ENCODE results near the gene NCBP3. TPM values are rescaled to one million over a fixed set of nuclear protein-coding genes. Genes with fewer than 3 reads are reported as not detected.

NCBP3 gene
- total and polyA plus RNA-seq, 2 donors from 2014 or later = 14.5 to 41.5 TPM

DNA sequence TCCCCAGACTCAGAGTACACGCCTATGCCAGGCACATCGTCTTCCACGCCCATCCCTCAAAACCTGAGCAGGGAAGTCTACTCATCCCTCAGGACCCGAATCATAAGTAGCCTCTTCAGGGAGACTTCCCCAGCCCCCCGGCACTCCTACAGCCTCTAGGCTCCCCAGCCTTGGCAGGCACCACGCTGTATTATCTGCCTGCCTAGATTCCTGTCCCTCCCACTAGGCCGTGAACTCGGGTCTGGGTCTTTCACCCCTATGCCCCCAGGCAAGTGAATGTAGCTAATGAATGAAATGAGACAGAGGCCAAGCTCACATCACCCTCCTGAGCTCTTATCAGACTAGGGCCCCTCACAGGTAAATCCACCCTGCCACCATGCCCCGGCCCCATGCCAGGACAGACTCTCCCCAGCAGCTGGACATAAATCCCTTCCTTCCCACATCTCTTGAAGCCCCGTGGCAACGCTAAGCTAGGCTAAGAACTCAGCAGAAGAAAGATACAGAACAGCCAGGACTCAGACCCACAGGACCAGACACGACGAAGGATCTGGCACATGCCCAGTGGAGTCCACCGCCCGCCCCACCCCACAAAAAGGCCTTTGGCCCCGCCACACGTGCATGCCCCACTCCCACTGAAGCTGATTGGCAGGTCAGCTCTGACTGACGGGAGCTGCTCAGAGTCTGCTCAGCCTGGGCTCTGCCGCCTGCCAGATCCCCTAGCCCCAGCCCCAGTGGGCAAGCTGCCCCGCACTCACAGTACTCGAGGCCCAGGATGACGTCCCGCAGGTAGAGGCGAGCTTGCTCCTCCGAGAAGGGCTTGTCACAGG lies 33.8 kb upstream of the NCBP3 start:
- no peak for FAIRE-seq
- TF ChIP-seq, protein P1, sequence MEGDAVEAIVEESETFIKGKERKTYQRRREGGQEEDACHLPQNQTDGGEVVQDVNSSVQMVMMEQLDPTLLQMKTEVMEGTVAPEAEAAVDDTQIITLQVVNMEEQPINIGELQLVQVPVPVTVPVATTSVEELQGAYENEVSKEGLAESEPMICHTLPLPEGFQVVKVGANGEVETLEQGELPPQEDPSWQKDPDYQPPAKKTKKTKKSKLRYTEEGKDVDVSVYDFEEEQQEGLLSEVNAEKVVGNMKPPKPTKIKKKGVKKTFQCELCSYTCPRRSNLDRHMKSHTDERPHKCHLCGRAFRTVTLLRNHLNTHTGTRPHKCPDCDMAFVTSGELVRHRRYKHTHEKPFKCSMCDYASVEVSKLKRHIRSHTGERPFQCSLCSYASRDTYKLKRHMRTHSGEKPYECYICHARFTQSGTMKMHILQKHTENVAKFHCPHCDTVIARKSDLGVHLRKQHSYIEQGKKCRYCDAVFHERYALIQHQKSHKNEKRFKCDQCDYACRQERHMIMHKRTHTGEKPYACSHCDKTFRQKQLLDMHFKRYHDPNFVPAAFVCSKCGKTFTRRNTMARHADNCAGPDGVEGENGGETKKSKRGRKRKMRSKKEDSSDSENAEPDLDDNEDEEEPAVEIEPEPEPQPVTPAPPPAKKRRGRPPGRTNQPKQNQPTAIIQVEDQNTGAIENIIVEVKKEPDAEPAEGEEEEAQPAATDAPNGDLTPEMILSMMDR (IDR thresholded peaks at IDR 0.05; ENCODE audit: borderline replicate concordance, extremely low read depth, insufficient read depth) = no peak
- Histone ChIP-seq H3K4me1 (ENCODE audit: control insufficient read depth in 2 of 3, insufficient read depth in 2 of 3, low read depth in 1 of 3, low read length in 3 of 3) (no peaks in the 10 kb centered on the region), H3K27me3 (ENCODE audit: control insufficient read depth, insufficient read depth, low read length) (no peaks in the 10 kb centered on the region), H3K9ac (ENCODE audit: low read length in 3 of 3) (no peak overlapping the region), H3K4me3 (ENCODE audit: low read length in 3 of 3) (no peak overlapping the region), H3K9me3 (ENCODE audit: control insufficient read depth in 2 of 3, insufficient read depth in 1 of 3, low read length in 3 of 3) (no peaks in the 10 kb centered on the region), H3K36me3 (ENCODE audit: control insufficient read depth in 2 of 3, insufficient read depth in 3 of 3, low read length in 3 of 3) (no peaks in the 10 kb centered on the region), H3K27ac (ENCODE audit: low read depth in 2 of 2, low read length in 2 of 2) (no peak overlapping the region)
- DNase-seq = no peak
- intact Hi-C loops (cut with DNase I) = no loop called here

DNA sequence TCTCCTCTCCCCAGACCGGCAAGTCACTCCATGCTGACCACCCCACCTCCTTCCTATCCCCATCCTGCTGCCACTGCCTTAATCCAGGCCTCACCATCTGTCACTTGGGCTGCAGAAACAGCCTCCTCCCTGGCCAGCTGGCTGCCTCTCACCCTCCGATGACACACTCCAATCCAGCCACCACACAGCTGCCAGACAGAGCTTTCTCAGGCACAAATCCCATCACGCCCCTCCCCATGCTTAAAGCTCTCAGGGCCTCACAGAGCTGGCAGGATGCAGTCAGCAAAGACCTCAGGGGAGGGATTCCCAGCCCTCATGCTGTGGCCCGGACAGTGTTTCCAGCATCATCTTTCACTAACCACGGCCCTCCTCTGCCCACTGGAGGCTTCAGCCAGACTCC lies 33.1 kb upstream of the NCBP3 start:
- no peaks in the 10 kb centered on the region for H3K9me3 ChIP-seq (ENCODE audit: control insufficient read depth in 2 of 3, insufficient read depth in 1 of 3, low read length in 3 of 3)
- H3K27me3 ChIP-seq (ENCODE audit: control insufficient read depth, insufficient read depth, low read length) = no peaks in the 10 kb centered on the region
- no peaks in the 10 kb centered on the region for H3K4me1 ChIP-seq (ENCODE audit: control insufficient read depth in 2 of 3, insufficient read depth in 2 of 3, low read depth in 1 of 3, low read length in 3 of 3)
- intact Hi-C loops (cut with DNase I) = no loop called here
- FAIRE-seq = no peak
- H3K27ac ChIP-seq (ENCODE audit: low read depth in 2 of 2, low read length in 2 of 2) = no peak overlapping the region
- no peak overlapping the region for H3K4me3 ChIP-seq (ENCODE audit: low read length in 3 of 3)
- TF ChIP-seq, protein P1 (IDR thresholded peaks at IDR 0.05; ENCODE audit: borderline replicate concordance, extremely low read depth, insufficient read depth) = no peak
- no peak overlapping the region for H3K9ac ChIP-seq (ENCODE audit: low read length in 3 of 3)
- DNase-seq = peak in 1 of 5 donors; percentile 50
- H3K36me3 ChIP-seq (ENCODE audit: control insufficient read depth in 2 of 3, insufficient read depth in 3 of 3, low read length in 3 of 3) = no peaks in the 10 kb centered on the region

DNA sequence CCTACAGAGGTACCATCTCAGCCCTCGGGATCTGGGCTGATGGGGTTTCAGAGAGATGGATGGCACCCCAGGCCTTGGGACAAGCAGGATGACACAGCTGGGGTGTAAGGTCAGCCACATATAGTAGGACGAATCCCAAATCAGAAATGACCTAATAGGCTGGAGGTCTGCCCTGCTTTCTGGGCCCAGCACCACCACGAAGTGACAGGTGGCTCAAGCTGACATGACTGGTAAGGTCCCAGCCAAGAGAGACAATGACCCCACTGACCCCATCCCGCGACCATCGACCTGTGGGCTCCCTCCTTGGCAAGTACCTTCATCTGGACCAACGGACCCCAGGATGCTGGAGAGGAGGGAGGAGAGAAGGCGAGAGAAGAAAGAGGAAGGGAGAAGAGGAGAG lies 31.2 kb upstream of the NCBP3 start:
- Histone ChIP-seq H3K9me3 (ENCODE audit: control insufficient read depth in 2 of 3, insufficient read depth in 1 of 3, low read length in 3 of 3) (no peaks in the 10 kb centered on the region), H3K27ac (ENCODE audit: low read depth in 2 of 2, low read length in 2 of 2) (no peak overlapping the region), H3K4me1 (ENCODE audit: control insufficient read depth in 2 of 3, insufficient read depth in 2 of 3, low read depth in 1 of 3, low read length in 3 of 3) (no peaks in the 10 kb centered on the region), H3K27me3 (ENCODE audit: control insufficient read depth, insufficient read depth, low read length) (no peaks in the 10 kb centered on the region), H3K4me3 (ENCODE audit: low read length in 3 of 3) (no peak overlapping the region), H3K36me3 (ENCODE audit: control insufficient read depth in 2 of 3, insufficient read depth in 3 of 3, low read length in 3 of 3) (no peaks in the 10 kb centered on the region), H3K9ac (ENCODE audit: low read length in 3 of 3) (no peak overlapping the region)
- FAIRE-seq = no peak
- intact Hi-C loops (cut with DNase I) = no loop called here
- no peak for DNase-seq
- TF ChIP-seq, protein P1 (IDR thresholded peaks at IDR 0.05; ENCODE audit: borderline replicate concordance, extremely low read depth, insufficient read depth) = no peak
